ENCODE results near the gene UPK3BL1.
"Not testable (repeated sequence)": the region's sequence is repeated elsewhere in the genome, so short reads cannot be mapped to it uniquely, and the experiment has no call there.

UPK3BL1 gene

DNA sequence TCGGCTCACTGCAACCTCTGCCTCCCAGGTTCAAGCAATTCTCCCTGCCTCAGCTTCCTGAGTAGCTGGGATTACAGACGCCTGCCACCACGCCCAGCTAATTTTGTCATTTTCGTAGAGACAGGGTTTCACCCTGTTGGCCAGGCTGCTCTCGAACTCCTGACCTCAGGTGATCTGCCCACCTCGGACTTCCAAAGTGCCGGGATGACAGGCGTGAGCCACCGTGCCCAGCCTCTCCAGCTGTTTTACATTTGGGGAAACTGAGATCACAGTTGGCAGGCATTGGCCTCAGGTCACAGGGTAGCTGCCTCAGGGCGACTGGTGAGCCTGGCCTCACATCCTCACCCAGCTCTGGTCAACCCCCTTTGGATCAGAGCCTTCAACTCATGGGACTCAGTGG lies 32.9 kb downstream of the UPK3BL1 start:
- H3K4me1 ChIP-seq (ENCODE audit: control insufficient read depth in 1 of 2, insufficient read depth in 2 of 2, low read length in 2 of 2); H3K27me3 ChIP-seq (ENCODE audit: control insufficient read depth in 1 of 2, insufficient read depth in 2 of 2, low read length in 2 of 2): not testable (repeated sequence)

DNA sequence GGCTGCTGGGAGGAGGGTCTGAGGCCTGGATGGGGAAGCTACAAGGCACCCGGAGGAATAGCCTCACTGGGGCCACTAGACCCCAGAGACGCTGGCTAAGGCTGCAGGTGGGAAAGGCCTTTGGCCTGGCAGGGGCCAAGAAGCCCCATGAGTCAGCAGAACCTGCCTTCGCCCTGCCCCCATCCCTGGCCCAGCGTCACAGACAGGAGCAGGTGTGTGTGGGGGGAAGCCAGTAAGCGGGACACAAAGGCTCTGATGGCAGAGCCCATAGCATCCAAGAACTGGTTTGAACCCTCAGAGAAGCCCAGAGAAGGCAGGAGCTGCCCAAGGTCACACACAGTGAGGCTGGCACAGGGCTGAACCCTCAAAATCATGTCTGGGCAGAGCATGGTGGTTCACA lies 35.7 kb downstream of the UPK3BL1 start:
- H3K4me3 ChIP-seq (ENCODE audit: low read depth in 1 of 2, low read length in 2 of 2); H3K36me3 ChIP-seq (ENCODE audit: control insufficient read depth in 1 of 2, insufficient read depth in 2 of 2, low read length in 2 of 2); H3K9me3 ChIP-seq (ENCODE audit: control insufficient read depth in 1 of 2, low read length in 2 of 2); H3K4me1 ChIP-seq (ENCODE audit: control insufficient read depth in 1 of 2, insufficient read depth in 2 of 2, low read length in 2 of 2); H3K27ac ChIP-seq (ENCODE audit: low read depth, low read length); H3K9ac ChIP-seq (ENCODE audit: low read depth in 1 of 2, low read length in 2 of 2); H3K27me3 ChIP-seq (ENCODE audit: control insufficient read depth in 1 of 2, insufficient read depth in 2 of 2, low read length in 2 of 2): not testable (repeated sequence)

More for the DNA sequence above, 32.9 kb downstream of the UPK3BL1 start:
- H3K9me3 ChIP-seq (ENCODE audit: control insufficient read depth in 1 of 2, low read length in 2 of 2); H3K36me3 ChIP-seq (ENCODE audit: control insufficient read depth in 1 of 2, insufficient read depth in 2 of 2, low read length in 2 of 2); H3K4me3 ChIP-seq (ENCODE audit: low read depth in 1 of 2, low read length in 2 of 2); H3K27ac ChIP-seq (ENCODE audit: low read depth, low read length); H3K9ac ChIP-seq (ENCODE audit: low read depth in 1 of 2, low read length in 2 of 2): not testable (repeated sequence)

- H3K4me3 ChIP-seq (ENCODE audit: low read depth in 1 of 2, low read length in 2 of 2); H3K27ac ChIP-seq (ENCODE audit: low read depth, low read length); H3K9me3 ChIP-seq (ENCODE audit: control insufficient read depth in 1 of 2, low read length in 2 of 2); H3K9ac ChIP-seq (ENCODE audit: low read depth in 1 of 2, low read length in 2 of 2); H3K4me1 ChIP-seq (ENCODE audit: control insufficient read depth in 1 of 2, insufficient read depth in 2 of 2, low read length in 2 of 2); H3K36me3 ChIP-seq (ENCODE audit: control insufficient read depth in 1 of 2, insufficient read depth in 2 of 2, low read length in 2 of 2); H3K27me3 ChIP-seq (ENCODE audit: control insufficient read depth in 1 of 2, insufficient read depth in 2 of 2, low read length in 2 of 2): not testable (repeated sequence)
Measured at GRCh38 chr7:102604431-102605145, 38.0 kb downstream of the UPK3BL1 start.

DNA sequence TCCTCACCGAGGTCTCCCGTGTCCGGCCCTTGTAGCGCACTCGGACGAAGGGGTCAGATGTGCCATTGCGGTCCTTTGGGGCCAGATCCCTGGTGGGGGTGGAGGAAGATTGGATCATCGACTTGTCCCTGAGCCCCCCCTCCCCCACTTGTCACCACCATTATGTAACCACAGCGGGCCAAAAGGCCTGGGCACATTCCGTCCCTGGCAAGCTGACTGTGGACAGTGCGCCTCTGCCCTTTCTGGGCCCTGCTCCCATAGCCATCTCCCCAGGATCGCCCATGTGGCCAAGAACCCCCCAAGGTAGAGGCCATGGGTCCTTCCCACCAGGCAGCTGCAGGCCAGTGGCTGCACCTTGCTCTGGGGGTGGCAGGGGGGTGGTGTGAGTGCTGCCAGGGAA lies 40.3 kb downstream of the UPK3BL1 start:
- H3K4me1 ChIP-seq (ENCODE audit: control insufficient read depth in 1 of 2, insufficient read depth in 2 of 2, low read length in 2 of 2); H3K36me3 ChIP-seq (ENCODE audit: control insufficient read depth in 1 of 2, insufficient read depth in 2 of 2, low read length in 2 of 2); H3K9ac ChIP-seq (ENCODE audit: low read depth in 1 of 2, low read length in 2 of 2); H3K4me3 ChIP-seq (ENCODE audit: low read depth in 1 of 2, low read length in 2 of 2); H3K9me3 ChIP-seq (ENCODE audit: control insufficient read depth in 1 of 2, low read length in 2 of 2); H3K27ac ChIP-seq (ENCODE audit: low read depth, low read length); H3K27me3 ChIP-seq (ENCODE audit: control insufficient read depth in 1 of 2, insufficient read depth in 2 of 2, low read length in 2 of 2): not testable (repeated sequence)

DNA sequence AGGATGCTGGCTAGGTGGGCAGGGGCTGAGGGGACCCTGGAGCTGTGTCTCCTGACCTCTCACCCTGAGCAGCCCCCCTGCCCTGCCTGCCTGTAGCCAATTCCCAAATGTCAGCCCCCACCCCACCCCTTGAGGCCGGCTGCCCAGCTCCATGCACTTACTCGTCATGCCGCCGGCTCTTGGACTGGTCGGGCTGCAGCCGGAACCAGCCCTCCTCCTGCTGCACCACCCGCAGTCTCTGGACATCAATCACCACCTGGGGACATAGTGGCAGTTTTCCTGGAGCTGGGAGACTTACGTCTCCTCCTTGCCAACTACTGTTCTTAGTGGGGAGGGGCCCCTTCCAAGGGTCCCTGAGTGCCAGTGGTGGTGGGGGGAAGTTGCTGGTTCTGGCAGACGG lies 42.9 kb downstream of the UPK3BL1 start:
- not testable (repeated sequence) for H3K36me3 ChIP-seq (ENCODE audit: control insufficient read depth in 1 of 2, insufficient read depth in 2 of 2, low read length in 2 of 2); H3K9me3 ChIP-seq (ENCODE audit: control insufficient read depth in 1 of 2, low read length in 2 of 2); H3K9ac ChIP-seq (ENCODE audit: low read depth in 1 of 2, low read length in 2 of 2); H3K4me3 ChIP-seq (ENCODE audit: low read depth in 1 of 2, low read length in 2 of 2); H3K27me3 ChIP-seq (ENCODE audit: control insufficient read depth in 1 of 2, insufficient read depth in 2 of 2, low read length in 2 of 2); H3K4me1 ChIP-seq (ENCODE audit: control insufficient read depth in 1 of 2, insufficient read depth in 2 of 2, low read length in 2 of 2); H3K27ac ChIP-seq (ENCODE audit: low read depth, low read length)

DNA sequence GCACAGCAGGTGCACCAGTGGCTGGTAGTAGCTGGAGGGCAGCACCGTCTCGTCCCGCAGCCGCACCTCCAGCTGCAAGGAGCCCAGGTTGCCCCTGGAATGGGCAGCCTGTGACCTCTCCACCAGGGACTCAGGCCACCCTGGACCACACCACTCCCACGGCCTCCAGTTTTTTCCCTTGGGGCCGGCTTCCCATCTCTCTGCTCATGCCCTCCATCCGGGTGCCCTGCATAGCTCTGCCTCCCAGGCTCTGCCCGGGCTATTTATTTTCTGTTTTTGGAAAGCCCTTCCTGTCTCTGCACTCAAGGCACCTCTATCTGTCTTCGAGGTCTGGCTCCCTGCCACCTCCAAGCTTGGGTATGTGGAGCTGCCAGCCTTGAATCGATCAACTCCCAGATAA lies 46.6 kb downstream of the UPK3BL1 start:
- H3K9me3 ChIP-seq (ENCODE audit: control insufficient read depth in 1 of 2, low read length in 2 of 2); H3K27me3 ChIP-seq (ENCODE audit: control insufficient read depth in 1 of 2, insufficient read depth in 2 of 2, low read length in 2 of 2): not testable (repeated sequence)

GRCh38 chr7:102593637-102594334 lies 48.8 kb downstream of the UPK3BL1 start:
- not testable (repeated sequence) for H3K27ac ChIP-seq (ENCODE audit: low read depth, low read length); H3K9me3 ChIP-seq (ENCODE audit: control insufficient read depth in 1 of 2, low read length in 2 of 2); H3K9ac ChIP-seq (ENCODE audit: low read depth in 1 of 2, low read length in 2 of 2); H3K36me3 ChIP-seq (ENCODE audit: control insufficient read depth in 1 of 2, insufficient read depth in 2 of 2, low read length in 2 of 2); H3K27me3 ChIP-seq (ENCODE audit: control insufficient read depth in 1 of 2, insufficient read depth in 2 of 2, low read length in 2 of 2); H3K4me1 ChIP-seq (ENCODE audit: control insufficient read depth in 1 of 2, insufficient read depth in 2 of 2, low read length in 2 of 2); H3K4me3 ChIP-seq (ENCODE audit: low read depth in 1 of 2, low read length in 2 of 2)

More for the DNA sequence above, 46.6 kb downstream of the UPK3BL1 start:
- H3K4me3 ChIP-seq (ENCODE audit: low read depth in 1 of 2, low read length in 2 of 2); H3K9ac ChIP-seq (ENCODE audit: low read depth in 1 of 2, low read length in 2 of 2); H3K27ac ChIP-seq (ENCODE audit: low read depth, low read length); H3K36me3 ChIP-seq (ENCODE audit: control insufficient read depth in 1 of 2, insufficient read depth in 2 of 2, low read length in 2 of 2); H3K4me1 ChIP-seq (ENCODE audit: control insufficient read depth in 1 of 2, insufficient read depth in 2 of 2, low read length in 2 of 2): not testable (repeated sequence)

GRCh38 chr7:102592477-102593019 lies 50.0 kb downstream of the UPK3BL1 start:
- H3K4me3 ChIP-seq (ENCODE audit: low read depth in 1 of 2, low read length in 2 of 2), result not testable (repeated sequence)

DNA sequence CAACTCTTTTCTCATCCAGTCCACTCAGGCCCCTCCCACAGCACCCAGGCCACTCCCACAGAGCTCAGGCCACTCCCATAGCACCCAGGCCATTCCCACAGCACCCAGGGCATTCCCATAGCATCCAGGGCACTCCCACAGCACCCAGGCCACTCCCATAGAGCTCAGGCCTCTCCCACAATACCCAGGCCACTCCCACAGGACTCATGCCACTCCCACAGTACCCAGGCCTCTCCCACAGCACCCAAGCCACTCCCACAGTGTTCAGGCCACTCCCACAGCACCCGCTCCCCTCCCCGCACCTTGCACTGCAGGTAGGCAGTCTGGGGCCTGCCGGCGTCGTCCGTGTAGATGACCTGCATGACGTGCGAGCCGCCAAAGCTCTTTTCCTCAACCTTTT lies 52.7 kb downstream of the UPK3BL1 start:
- H3K27ac ChIP-seq (ENCODE audit: low read depth, low read length); H3K27me3 ChIP-seq (ENCODE audit: control insufficient read depth in 1 of 2, insufficient read depth in 2 of 2, low read length in 2 of 2); H3K4me3 ChIP-seq (ENCODE audit: low read depth in 1 of 2, low read length in 2 of 2); H3K4me1 ChIP-seq (ENCODE audit: control insufficient read depth in 1 of 2, insufficient read depth in 2 of 2, low read length in 2 of 2); H3K9ac ChIP-seq (ENCODE audit: low read depth in 1 of 2, low read length in 2 of 2); H3K36me3 ChIP-seq (ENCODE audit: control insufficient read depth in 1 of 2, insufficient read depth in 2 of 2, low read length in 2 of 2); H3K9me3 ChIP-seq (ENCODE audit: control insufficient read depth in 1 of 2, low read length in 2 of 2): not testable (repeated sequence)

More at GRCh38 chr7:102592477-102593019, 50.0 kb downstream of the UPK3BL1 start:
- not testable (repeated sequence) for H3K27ac ChIP-seq (ENCODE audit: low read depth, low read length); H3K9me3 ChIP-seq (ENCODE audit: control insufficient read depth in 1 of 2, low read length in 2 of 2); H3K27me3 ChIP-seq (ENCODE audit: control insufficient read depth in 1 of 2, insufficient read depth in 2 of 2, low read length in 2 of 2); H3K9ac ChIP-seq (ENCODE audit: low read depth in 1 of 2, low read length in 2 of 2); H3K36me3 ChIP-seq (ENCODE audit: control insufficient read depth in 1 of 2, insufficient read depth in 2 of 2, low read length in 2 of 2); H3K4me1 ChIP-seq (ENCODE audit: control insufficient read depth in 1 of 2, insufficient read depth in 2 of 2, low read length in 2 of 2)
